Ishikawa (cell line): ENCODE data around the gene COPB1.

Experiments
- CEBPB ChIP-seq: IDR thresholded peaks from 2 replicates; pipeline ENCODE4 v1.6.1; 2012
- CREB1 ChIP-seq: IDR thresholded peaks from 2 replicates; pipeline ENCODE4 v1.6.1; 2012; ENCODE audit warnings: low read depth
- EGR1 ChIP-seq: IDR thresholded peaks from 2 replicates; pipeline ENCODE4 v1.6.1; 2012
- FOXM1 ChIP-seq: IDR thresholded peaks from 2 replicates; pipeline ENCODE4 v1.6.1; 2012; ENCODE audit warnings: low read depth, borderline replicate concordance
- TAF1 ChIP-seq: IDR thresholded peaks from 2 replicates; pipeline ENCODE4 v1.6.1; 2012; ENCODE audit warnings: low read depth, mild to moderate bottlenecking
- TCF12 ChIP-seq: IDR thresholded peaks from 2 replicates; pipeline ENCODE4 v1.6.1; 2012; ENCODE audit warnings: low read depth
- TEAD4 ChIP-seq: IDR thresholded peaks from 2 replicates; pipeline ENCODE4 v1.6.1; 2012
- YY1 ChIP-seq: IDR thresholded peaks from 2 replicates; pipeline ENCODE4 v1.6.1; 2012; ENCODE audit warnings: low read depth
- TF ChIP-seq, protein P1 (sequence below): IDR thresholded peaks from 2 replicates; pipeline ENCODE4 v1.6.1; 2012
- TF ChIP-seq, protein P2 (sequence below): IDR thresholded peaks from 2 replicates; pipeline ENCODE4 v1.6.1; 2012; ENCODE audit warnings: low read depth, mild to moderate bottlenecking
- TF ChIP-seq, protein P3 (sequence below): IDR thresholded peaks from 2 replicates; pipeline ENCODE4 v1.6.1; 2012

DNA sequence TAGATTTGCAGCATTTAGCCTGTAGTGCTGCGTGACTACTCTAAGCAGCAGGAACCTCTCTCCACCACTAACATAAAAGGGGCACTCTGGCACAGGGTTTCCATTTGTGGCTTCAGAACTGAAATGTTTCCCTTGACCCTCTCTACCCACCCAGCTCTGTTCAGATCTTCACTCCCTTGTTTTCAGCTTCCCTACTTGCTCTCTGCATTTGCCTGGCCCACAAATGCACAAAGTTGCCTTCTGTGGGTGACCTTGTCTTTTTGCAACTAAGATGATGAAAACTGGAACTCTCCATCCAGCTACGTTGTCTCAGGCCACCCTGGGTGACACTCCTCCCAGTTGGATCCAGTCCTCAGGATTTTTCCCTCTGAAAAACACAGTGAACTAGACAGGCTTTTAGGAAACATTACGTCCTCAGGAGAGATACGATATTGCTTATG is 40.4 kb upstream of the COPB1 start:
- TF ChIP-seq, protein P1, sequence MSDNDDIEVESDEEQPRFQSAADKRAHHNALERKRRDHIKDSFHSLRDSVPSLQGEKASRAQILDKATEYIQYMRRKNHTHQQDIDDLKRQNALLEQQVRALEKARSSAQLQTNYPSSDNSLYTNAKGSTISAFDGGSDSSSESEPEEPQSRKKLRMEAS: no peak
- TF ChIP-seq TAF1 (no peak), CEBPB (no peak), EGR1 (no peak), CREB1 (no peak), TEAD4 (no peak), TCF12 (no peak), FOXM1 (no peak), YY1 (no peak)
- TF ChIP-seq, protein P2, sequence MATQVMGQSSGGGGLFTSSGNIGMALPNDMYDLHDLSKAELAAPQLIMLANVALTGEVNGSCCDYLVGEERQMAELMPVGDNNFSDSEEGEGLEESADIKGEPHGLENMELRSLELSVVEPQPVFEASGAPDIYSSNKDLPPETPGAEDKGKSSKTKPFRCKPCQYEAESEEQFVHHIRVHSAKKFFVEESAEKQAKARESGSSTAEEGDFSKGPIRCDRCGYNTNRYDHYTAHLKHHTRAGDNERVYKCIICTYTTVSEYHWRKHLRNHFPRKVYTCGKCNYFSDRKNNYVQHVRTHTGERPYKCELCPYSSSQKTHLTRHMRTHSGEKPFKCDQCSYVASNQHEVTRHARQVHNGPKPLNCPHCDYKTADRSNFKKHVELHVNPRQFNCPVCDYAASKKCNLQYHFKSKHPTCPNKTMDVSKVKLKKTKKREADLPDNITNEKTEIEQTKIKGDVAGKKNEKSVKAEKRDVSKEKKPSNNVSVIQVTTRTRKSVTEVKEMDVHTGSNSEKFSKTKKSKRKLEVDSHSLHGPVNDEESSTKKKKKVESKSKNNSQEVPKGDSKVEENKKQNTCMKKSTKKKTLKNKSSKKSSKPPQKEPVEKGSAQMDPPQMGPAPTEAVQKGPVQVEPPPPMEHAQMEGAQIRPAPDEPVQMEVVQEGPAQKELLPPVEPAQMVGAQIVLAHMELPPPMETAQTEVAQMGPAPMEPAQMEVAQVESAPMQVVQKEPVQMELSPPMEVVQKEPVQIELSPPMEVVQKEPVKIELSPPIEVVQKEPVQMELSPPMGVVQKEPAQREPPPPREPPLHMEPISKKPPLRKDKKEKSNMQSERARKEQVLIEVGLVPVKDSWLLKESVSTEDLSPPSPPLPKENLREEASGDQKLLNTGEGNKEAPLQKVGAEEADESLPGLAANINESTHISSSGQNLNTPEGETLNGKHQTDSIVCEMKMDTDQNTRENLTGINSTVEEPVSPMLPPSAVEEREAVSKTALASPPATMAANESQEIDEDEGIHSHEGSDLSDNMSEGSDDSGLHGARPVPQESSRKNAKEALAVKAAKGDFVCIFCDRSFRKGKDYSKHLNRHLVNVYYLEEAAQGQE: no peak
- TF ChIP-seq, protein P3, sequence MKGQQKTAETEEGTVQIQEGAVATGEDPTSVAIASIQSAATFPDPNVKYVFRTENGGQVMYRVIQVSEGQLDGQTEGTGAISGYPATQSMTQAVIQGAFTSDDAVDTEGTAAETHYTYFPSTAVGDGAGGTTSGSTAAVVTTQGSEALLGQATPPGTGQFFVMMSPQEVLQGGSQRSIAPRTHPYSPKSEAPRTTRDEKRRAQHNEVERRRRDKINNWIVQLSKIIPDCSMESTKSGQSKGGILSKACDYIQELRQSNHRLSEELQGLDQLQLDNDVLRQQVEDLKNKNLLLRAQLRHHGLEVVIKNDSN: no peak
